AG04450 (cell line): Measurements from ENCODE around the gene NKPD1. TPM values are rescaled to one million over a fixed set of nuclear protein-coding genes. Genes with fewer than 3 reads are reported as not detected.

Experiments used
- CTCF ChIA-PET: fragments of 300-600, 350-600 bp; formaldehyde crosslinking; extraction: SDS; loops from one replicate; lab custom pipeline; 2022; ENCODE audit warnings: antibody characterized with exemption, inconsistent platforms; lab: Charles Lee
- POLR2A ChIA-PET: fragments of 350-600 bp; formaldehyde crosslinking; extraction: SDS; loops from one replicate; lab custom pipeline; 2021; ENCODE audit warnings: antibody characterized with exemption, inconsistent platforms; lab: Yijun Ruan, JAX
- DNase-seq: peaks from one replicate; pipeline ENCODE4 v3.0.0-alpha.2; 2011; ENCODE audit warnings: low read depth, low spot score
- H3K27ac ChIP-seq: one replicate; pipeline ENCODE4 v1.5.1; 2012; ENCODE audit warnings: low read depth, low read length, control low read depth
- H3K27me3 ChIP-seq: one replicate; pipeline ENCODE4 v1.6.0; 2012; ENCODE audit warnings: low read length; ENCODE audit not compliant: control insufficient read depth, insufficient read depth
- H3K4me3 ChIP-seq: 2 replicates; pipeline ENCODE4 v1.5.1; 2011; ENCODE audit warnings: mild to moderate bottlenecking, low read depth, low read length, control low read depth
- H3K9me3 ChIP-seq: 2 replicates; pipeline ENCODE4 v1.5.1; 2012; ENCODE audit warnings: low read length; ENCODE audit not compliant: control insufficient read depth, insufficient read depth
- polyA plus RNA-seq: library from polyadenylated mRNA; depleted of rRNA; stranded (reverse); fragments of >200 nt; gene quantifications from 2 replicates; pipeline ENCODE4 v1.2.3, GENCODE V29; 2011; rRNA removed
- TF ChIP-seq, protein P1 (sequence below): IDR thresholded peaks from 2 replicates; pipeline ENCODE4 v1.5.1; 2011; ENCODE audit warnings: low read depth, low read length, control low read depth, inconsistent platforms

NKPD1 gene
- polyA plus RNA-seq, 1 experiment, result 0.04 TPM

DNA sequence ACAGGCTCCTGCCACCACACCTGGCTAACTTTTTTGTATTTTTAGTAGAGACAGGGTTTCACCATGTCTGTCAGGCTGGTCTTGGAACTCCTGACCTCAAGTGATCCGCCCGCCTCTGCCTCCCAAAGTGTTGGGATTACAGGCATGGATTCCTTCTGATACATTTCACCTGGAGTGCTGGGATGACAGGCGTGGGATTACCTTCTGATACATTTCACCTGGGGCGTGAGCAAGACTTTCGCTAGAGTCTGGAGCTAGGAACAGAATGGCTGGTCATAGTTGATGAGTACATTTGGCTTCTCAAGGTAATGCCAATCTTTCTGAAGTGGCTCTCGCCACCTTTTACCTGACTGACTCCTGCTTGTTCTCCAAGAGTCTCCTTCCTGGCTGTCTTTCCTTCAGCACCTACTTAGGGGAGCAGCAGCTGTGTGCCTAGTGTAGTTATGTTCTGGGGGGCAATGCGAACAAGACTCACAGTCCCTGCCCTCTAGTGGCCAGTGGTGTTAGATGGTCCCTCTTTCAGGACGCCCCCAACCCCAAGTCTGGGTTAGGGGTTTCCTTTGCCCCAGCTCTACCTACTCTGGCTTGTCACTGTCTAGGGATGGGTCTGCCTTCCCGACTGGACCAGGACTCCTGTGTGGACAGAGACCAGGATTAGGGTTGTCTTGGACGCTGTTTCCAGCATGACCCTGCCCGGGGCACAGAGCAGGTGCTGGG is 48.5 kb downstream of the NKPD1 start:
- CTCF ChIA-PET, result interaction anchor here (1.6 kb wide), 1 partner anchor 14 kb away, joined by 7 read pairs; no protein-coding TSS in a partner anchor
- H3K4me3 ChIP-seq, result no peak overlapping the region
- H3K27me3 ChIP-seq, result no peaks in the 10 kb centered on the region
- POLR2A ChIA-PET, result no interaction called here
- no peak overlapping the region for H3K27ac ChIP-seq
- no peaks in the 10 kb centered on the region for H3K9me3 ChIP-seq
- TF ChIP-seq, protein P1, sequence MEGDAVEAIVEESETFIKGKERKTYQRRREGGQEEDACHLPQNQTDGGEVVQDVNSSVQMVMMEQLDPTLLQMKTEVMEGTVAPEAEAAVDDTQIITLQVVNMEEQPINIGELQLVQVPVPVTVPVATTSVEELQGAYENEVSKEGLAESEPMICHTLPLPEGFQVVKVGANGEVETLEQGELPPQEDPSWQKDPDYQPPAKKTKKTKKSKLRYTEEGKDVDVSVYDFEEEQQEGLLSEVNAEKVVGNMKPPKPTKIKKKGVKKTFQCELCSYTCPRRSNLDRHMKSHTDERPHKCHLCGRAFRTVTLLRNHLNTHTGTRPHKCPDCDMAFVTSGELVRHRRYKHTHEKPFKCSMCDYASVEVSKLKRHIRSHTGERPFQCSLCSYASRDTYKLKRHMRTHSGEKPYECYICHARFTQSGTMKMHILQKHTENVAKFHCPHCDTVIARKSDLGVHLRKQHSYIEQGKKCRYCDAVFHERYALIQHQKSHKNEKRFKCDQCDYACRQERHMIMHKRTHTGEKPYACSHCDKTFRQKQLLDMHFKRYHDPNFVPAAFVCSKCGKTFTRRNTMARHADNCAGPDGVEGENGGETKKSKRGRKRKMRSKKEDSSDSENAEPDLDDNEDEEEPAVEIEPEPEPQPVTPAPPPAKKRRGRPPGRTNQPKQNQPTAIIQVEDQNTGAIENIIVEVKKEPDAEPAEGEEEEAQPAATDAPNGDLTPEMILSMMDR, result no peak
- DNase-seq, result no peak

Other genes starting within 250 kb of the NKPD1 start
- 3.4 and 4.9 TPM in 2 replicates for gene APOC1, start 246.4 kb downstream of the NKPD1 start, polyA plus RNA-seq
- gene APOC4, start 218.7 kb downstream of the NKPD1 start, polyA plus RNA-seq, result not detected in 2 replicates
- not detected in 2 replicates for gene APOC2, start 214.9 kb downstream of the NKPD1 start, polyA plus RNA-seq
- 51.5 and 63.1 TPM in 2 replicates for gene CLPTM1, start 205.6 kb downstream of the NKPD1 start, polyA plus RNA-seq
- gene RELB, start 159.5 kb downstream of the NKPD1 start, polyA plus RNA-seq, result 9.9 and 13.9 TPM in 2 replicates
- 12.4 and 13.9 TPM in 2 replicates for gene CLASRP, start 121.9 kb downstream of the NKPD1 start, polyA plus RNA-seq
- gene ZNF296, start 84.5 kb downstream of the NKPD1 start, polyA plus RNA-seq, result not detected in 2 replicates
- 20.6 and 24.7 TPM in 2 replicates for gene GEMIN7, start 81.7 kb downstream of the NKPD1 start, polyA plus RNA-seq
- gene PPP1R37, start 67.8 kb downstream of the NKPD1 start, polyA plus RNA-seq, result 8.6 and 11.2 TPM in 2 replicates
- gene TRAPPC6A, start 17.3 kb upstream of the NKPD1 start, polyA plus RNA-seq, result 5.8 and 9.4 TPM in 2 replicates
- 7.0 and 8.2 TPM in 2 replicates for gene BLOC1S3, start 17.8 kb upstream of the NKPD1 start, polyA plus RNA-seq
- not detected in 2 replicates for gene EXOC3L2, start 84.4 kb upstream of the NKPD1 start, polyA plus RNA-seq
- 12.6 and 18.9 TPM in 2 replicates for gene MARK4, start 90.3 kb upstream of the NKPD1 start, polyA plus RNA-seq
- not detected in 2 replicates for gene CKM, start 161.9 kb upstream of the NKPD1 start, polyA plus RNA-seq
- gene KLC3, start 179.8 kb upstream of the NKPD1 start, polyA plus RNA-seq, result not detected in 2 replicates
- 51.4 and 69.4 TPM in 2 replicates for gene ERCC2, start 209.6 kb upstream of the NKPD1 start, polyA plus RNA-seq
- 2.4 and 5.1 TPM in 2 replicates for gene PPP1R13L, start 244.1 kb upstream of the NKPD1 start, polyA plus RNA-seq
- 3.0 and 3.2 TPM in 2 replicates for gene POLR1G, start 245.7 kb upstream of the NKPD1 start, polyA plus RNA-seq